NCI-H526 treated with DMSO at 0.1 percent for 48 hours (cell line): Measurements from ENCODE around the gene HMG20B.

Experiments
- DNase-seq: peaks from one replicate; lab custom pipeline; 2025; lab: John Stamatoyannopoulos, UW

Gene HMG20B

DNA sequence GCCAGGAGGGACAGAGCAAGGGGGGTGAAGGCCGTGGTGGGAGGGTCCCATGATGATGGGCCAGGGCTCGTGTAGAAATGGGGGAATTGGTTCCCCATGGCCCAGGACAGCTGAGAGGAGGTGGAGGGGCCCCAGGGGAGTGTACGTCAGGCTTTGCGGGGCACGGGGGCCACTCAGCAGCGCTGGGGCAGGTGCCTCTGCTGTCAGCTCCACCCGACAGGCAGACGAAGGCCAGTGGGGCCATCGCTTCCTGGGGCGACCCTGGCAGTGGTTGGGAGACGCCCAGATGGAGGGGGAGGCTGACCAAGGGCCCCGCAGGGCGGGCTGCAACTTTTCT, 35.7 kb upstream of the HMG20B start:
- no peak for DNase-seq

DNA sequence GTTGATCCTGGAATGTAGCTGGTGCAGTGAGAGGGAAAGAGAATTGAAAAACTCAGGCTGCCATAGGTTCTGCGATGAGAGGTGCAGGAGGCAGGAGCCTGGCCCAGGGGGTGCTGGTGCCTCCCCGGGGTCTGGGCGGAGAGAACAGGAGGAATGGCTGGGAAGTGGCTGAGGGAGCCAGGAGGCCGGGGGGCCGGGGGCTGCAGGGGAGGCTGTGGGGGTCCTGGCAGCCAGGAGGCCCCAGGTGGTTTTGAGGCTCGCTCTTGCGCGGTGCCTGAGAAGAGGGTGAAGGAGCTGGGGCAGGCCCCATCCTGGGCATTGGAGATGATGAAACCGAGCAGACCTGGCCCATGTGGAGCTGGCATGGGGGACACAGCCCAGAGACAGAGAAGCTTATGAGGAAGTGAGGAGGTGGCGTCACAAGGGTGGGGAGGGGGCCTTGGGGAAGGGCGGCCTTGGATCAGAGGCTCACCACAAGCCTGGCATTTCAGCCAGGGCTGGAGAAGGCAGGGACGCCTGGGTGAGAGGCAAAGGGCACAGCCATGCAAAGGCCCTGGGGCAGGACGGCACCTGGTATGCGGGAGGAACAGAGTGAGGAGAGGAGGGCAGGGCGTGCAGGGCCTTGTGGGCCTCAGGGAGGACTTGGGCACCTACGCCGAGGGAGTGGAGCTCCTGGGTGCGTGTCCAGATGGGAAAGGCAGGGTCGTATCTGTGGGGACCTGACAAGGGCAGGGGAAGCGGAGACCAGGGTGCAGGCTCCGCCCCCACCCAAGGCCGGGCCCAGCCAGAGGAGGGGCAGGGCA, 35.1 kb upstream of the HMG20B start:
- no peak for DNase-seq

DNA sequence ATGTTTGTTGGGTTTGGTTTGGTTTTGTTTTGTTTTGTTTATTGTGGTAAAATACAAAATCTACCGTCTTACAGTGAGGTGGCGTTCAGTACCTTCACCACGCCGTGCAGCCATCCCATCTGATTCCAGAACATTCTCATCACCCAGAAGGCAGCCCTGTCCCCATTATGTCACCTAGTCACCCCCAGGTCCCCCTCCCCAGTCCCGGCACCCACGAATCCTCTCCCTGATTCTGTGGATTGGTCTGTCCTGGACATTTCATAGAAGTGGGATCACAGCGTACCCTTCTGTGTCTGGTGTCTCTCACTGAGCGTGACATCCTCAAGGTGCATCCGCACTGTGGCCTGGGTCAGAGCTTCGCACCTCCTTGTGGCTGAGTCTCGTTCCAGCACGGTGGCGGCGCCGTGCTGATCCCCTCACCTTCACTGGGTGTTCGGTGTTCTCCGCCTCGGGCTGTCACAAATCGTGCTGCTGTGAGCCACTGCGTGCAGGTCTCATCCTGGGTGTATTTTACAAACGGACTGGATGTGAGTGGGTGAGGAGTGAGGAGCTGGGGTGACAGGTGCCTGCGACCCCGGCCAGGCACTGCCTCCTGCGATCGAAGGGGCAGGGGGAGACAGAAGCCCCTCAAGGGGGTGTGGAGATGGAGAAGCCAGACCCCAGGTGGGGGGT, 34.4 kb upstream of the HMG20B start:
- no peak for DNase-seq

DNA sequence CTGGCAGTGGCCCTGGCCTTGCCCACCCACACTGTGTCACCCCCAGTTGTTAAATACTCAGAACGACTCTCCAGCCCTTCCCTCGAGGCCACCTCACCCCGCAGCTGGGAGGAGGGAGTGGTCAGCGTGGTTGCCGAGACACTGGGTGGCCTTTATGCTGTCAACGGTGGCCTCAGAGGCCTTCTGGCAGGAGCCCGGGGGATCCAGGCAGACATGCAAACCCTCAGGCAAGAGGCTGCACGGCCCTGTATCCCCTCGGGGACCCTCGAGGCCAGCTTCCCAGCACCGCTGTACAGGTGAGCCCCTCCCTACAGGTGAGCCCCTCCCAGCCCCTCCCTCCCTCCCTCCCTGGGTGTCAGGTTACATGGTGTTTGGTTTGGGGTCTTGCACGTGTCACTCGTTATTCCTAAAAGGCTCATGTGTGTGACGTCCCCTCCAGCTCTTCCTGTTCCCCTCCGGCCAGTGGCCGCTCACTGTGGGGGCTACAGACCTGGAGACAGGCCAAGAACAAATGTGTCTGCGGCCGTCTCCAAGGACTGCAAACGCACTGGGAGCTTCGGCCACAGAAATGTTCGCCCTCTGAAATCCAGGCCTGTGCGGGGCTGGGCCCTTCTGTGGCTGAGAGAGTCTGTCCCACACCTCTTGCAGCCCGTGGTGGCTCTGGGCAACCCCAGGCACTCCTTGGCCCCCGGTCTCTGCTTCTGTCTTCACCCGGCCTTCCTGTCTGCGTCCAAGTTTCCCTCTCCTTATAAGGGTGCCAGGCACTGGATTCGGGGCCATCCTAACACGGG, 33.6 kb upstream of the HMG20B start, which contains the start of gene TEKTIP1:
Gene TEKTIP1, plus strand, starts transcription at position 210 of the 791 bp plus-strand sequence. Its CDS starts 4 bp downstream, at position 214.
- DNase-seq, result no peak

DNA sequence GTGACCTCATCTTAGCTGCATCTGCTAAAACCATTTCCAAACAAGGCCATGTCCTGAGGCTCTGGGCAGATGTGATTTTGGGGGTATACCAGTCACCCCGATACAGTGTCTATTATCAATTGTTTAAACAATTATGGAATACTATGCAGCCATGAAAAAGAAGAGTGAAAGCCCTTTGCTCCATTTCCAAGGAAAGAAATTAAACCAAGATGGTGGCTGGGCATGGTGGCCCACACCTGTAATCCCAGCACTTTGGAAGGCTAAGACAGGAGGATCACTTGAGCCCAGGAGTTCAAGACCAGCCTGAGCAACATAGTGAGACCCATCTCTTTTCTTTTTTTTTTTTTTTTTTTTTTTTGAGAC, 33.0 kb upstream of the HMG20B start:
- no peak for DNase-seq

DNA sequence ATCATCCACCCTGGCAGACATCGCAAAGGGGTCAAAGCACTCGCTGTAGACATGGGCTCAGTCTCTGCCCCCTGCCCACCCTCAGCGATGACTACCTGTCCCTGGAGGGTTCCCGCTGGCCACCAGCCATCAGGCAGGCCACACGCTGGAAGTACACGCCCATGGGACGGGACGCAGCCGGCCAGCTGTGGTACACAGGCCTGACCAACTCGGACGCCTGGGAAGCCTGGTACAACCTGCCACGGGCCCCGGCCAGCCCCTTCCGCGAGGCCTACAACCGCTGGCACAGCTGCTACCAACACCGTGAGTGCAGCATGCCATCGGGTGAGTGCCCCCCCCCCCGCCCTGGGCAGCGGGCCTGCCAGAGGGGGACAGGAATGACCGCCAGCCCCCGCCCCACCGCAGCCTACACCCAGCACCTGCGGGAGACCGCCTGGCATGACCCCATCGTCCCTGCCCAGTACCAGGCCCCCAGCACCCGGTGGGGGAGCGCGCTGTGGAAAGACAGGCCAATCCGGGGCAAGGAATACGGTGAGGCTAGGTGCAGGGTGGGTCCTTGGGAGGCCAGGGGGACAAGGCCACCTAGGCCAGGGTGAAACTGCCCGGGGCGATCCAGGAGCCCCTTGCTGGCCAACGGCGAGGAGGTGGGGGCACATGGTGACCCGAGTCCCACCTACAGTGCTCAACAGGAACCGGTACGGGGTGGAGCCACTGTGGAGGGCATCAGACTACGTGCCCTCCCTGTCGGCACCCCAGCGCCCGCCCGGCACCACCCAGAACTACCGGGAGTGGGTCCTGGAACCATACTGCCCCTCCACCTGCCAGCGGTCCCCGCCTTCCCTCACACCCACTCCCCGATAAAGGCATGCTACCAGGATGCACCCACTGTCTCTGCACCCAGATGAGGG, 29.3 kb upstream of the HMG20B start:
- DNase-seq, result no peak

DNA sequence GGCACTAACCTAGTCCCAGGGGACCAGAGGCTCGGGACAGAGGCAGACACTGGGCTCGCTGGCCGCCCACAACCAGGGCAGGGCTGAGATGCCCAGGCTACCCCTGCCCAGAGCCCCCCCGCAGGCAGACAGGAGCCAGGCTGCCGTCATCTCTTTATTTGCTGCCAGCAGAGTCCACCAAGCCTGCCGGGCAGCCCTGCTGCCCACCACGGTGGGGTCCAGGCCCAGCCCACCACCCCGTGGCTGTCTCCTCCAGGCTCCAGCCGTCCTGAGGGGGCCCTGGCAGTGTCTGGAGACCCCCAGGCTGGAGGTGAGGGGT, 28.7 kb upstream of the HMG20B start:
- DNase-seq, result no peak

DNA sequence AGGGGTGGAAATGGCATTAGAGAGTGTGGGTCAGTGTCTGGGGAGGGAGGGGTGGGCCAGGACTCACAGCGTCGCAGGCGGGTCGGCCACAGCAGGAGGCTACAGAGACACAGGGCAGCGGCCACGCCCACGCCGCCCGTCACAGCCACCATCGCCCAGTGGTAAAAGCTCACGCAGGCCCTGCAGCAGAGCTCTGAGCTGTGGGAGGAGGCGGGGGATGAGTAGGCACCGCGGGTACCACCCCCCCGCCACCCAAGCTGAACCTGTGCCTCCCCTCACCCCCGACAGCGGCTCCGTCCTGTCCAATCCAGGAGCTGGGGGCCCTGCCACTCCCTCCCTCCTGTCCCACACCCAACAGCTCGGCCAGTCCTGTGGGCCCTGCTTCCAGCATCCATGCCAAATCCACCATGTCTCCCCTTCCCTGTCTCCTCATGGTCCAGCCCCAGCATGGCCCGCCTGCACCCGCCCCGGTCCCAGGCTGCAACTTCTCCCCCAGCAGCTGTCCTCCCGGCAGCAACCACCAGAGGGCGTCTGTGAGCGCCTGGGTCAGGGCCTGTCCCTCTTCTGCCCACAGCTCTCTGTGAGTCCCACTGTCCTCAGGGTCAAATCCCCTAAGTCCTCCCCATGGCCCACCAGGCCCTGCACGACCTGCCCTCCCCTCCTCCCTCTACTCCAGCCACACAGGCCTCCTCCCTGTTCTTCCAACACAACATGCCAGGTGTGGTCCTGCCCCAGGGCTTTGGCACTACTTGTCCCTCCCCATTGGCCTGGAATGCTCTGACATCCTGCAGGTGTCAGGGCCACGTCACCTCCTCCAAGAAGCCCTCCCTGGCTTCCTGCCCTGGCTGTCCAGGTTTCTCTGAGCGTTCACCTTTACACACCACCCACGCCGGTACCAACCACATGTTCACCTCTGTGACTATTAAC, 27.7 kb upstream of the HMG20B start:
- no peak for DNase-seq

DNA sequence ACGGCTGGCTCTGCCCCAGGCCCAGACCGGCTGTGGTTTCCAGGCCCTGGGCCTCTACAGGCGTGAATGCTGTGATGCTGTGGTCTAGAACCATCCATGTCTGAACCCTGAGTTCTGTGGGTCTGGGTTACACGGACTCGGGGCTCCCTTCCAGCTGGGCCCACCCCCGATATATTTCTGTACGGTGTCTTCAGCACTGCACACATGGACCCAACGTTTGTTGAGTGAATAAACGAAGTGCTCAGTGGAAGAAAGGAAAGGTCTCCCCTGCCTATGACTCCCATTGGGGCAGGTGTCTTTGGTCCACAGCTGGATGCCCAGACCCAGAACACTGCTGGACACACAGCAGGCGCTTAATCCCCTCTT, 27.1 kb upstream of the HMG20B start:
- DNase-seq, result no peak

DNA sequence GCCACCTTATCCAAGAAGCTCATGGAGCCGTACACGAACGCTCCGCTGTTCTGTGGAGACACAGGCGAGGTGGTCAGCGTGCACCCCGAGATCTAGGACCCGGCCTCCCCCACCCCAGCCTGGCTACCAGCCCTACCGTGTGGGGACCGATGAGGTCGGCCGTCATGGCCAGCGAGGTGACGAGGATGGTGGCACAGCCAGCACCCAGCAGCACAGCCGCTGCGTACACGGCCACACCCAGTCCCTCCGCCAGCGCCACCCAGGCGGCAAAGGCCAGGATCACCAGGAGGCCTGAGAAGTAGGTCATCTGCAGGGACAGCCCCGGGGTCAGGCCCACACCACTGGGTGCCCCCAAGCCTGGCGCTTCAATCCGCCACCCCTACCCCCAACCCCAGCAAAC, 26.6 kb upstream of the HMG20B start:
- no peak for DNase-seq

DNA sequence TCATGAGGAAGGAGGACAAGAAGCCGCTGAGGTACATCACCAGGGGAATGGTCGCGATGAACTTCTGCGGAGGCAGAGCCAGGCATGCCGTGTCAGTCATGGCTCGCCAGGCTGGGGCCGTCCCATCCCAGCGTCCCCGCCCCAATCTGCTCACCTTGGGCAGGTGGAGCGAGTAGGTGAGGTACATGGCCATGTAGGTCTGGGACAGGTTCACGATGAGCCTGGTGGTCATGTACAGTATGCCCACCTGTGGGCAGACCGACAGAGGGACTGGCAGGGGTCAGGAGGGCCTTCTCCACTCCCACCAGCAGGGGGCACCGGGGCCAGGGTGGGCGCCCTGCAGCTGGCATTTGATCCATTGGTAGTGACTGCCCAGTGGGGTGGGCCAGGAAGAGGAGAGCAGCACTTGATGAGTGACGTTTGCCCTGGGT, 25.4 kb upstream of the HMG20B start:
- no peak for DNase-seq

DNA sequence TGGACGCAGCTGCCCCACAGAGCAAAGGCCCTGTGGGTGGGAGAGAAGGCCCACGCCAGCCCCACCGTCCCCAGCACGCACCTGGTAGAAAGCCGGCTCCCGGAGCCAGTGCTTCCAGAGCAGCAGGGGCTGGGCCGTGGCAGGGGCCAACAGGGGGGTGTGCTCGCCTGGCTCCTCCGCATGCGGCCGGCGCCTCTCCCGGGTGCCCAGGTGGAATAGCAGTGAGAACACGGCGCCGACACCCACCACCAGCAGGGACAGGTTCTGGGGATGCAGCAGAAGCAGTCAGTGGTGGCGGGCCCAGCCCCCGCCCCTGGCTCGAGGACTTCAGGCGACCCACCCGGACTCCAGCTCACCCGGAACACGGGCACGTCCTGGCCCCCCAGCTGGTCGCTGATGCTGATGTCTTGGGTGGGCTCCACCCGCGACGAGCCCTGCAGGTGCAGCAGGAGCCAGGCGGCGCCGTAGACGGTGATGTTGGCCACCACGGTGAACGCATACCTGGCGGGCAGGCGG, 24.9 kb upstream of the HMG20B start:
- no peak for DNase-seq

DNA sequence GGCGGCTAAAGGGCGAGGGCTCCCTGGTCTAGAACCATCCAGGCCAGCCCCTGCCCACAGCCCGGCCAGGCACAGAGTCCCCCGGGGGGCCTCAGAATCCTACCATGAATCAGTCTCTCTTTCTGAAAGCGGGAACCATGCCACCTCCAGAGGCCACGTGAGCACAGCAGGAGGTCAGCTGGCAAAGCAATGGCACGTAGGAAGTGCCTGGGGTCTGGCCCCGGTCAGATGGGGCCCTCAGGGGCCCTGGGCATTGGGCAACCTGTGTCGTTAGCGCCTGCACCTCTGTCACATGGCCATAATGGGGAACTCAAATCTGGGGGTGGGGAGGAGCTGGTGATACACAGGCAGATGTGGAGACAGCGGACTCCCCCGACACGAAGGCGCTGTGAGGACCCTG, 24.1 kb upstream of the HMG20B start:
- DNase-seq, result no peak

DNA sequence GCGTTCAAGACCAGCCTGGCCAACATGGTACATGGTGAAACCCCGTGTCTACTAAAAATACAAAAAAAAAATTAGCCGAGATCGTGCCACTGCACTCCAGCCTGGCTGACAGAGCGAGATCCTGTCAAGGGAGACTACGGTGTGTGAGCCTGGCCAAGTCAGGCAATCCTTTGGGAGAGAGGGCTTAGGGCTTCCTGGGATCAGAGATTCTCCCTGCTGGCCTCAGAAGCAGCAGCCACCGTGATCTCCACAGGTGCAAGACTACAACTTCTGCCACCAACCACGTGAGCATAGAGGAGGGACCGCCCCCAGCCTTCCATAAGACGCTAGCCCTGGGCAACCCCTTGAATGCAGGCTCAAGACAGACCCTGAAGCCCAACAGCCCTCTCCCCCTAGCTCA, 22.9 kb upstream of the HMG20B start:
- no peak for DNase-seq

DNA sequence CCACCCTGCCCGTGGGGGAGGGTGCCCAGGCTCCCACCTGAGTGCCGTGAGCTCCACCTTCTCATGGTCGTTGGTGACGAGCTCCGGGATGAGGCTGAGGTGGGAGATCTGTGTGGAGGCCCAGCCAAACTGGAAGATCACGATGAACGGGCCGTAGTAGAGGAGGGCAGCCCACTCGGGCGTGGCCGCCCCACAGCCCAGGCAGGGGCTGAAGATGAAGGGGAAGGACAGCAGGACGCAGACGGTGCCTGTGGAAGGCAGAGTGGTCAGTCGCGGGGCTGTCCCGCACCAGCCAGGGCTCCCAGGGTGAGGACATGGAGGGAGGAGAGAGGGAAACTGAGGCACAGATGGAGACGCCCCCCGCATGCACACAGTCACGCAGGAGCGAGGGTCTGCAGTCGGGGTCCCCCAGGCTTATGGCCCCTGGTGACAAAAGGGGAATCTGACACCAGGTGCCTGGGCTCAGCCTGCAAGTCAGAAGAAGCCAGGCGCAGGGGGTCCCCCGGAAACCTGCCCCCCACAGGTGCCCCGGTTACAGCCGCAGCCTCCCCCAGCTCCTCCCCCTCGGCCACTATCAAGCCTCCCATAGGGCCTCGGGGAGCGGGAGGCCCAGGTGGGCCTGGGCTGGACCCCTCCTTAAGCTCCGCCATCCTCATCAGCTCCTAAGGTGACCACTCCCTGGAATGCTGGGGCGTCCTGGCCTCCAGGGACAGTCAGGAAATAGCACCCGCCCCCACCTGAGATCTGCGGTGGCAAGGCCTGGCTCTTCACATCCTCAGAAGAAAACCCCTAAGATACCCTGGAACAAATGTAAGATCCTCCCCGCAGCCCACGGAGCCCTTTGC, 21.6 kb upstream of the HMG20B start:
- no peak for DNase-seq

DNA sequence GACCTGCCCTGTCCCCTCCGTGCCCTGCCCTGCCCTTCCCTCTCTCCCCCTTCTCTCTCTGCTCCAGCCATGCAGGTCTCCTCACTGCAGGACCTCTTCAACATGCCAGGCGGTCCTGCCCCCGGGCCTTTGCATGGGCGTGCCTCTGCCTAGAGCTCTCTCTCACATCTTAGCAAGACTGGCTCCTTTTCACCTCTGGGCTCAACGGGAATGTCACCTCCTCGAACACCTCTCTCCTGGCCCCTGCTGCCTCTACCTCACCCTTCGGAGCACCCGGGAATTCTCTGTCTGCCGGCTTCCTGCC, 21.0 kb upstream of the HMG20B start:
- DNase-seq, result no peak

DNA sequence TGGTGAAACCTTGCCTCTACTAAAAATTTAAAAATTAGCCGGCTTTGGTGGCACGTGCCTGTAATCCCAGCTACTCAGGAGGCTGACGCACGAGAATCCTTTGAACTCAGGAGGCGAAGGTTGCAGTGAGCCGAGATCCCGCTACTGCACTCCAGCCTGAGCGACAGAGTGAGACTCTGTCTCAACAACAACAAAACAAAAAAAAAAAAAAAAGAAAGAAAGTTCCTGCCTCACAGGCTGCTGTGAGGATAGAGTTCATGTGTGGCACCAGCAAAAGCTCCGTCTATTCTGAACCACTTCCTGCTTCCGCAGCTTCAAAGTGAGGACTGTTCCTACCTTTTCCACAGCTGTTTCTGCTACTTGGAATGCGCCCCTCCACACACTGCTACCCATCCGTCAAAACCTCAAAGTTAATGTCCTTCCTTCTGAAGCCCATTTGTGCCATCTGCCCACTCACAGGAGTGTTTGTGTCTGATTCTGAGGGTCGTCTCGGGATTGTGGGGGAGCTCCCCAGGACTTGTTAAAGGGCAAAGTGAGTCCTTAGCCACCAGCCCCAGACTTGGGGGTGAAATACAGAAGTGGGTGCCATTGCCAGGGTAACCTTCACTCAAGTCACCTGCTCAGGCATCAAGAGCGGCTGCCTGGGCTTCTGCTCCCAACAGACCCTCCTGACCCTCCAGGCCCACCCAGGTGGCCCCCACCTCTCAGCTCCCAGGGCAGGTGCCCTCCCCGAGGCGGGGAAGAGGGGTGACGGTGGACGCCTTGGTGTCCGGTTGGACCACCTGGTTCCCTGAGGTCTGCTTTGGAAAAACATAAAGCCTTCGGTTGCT, 18.3 kb upstream of the HMG20B start:
- DNase-seq, result no peak

DNA sequence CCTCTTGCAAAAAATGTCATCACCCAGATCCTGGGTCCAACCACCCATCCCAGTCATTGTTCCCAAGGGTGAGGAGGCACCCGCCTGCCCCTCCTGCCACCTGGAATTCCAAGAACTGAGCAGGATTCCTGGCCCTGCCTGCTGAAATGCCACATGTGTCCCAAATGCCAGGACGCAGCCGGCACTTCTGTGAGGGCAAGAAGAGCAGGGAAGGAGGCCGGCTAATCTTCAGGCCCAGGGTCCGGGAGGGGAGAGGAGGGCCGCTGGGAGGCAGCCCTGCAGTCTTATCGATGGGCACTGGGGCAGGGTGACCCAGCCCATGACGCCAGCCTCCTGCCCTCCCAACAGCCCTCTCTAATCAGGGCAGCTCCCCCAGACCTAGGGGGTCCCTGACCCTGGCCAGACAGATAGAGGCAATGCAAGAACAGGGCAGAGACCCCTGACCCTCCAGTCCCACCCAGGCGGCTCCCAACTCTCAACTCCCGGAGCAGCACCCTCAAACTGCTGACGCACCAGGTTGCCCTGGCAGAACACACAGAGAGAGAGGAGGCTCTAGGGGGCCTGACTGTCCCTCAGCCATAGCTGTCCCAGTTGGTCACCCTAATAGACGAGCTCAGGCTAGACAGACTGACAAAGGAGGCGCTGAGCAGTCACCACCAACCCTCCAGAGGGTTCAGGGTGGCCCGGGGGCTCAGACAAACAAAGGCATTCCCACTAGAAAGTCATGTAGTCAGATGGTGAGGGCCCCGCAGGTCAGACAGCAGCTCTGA, 16.9 kb upstream of the HMG20B start:
- no peak for DNase-seq
